ENCODE data around the gene STPG3.

STPG3 gene

GRCh38 chr9:137222190-137223077 is 28.7 kb upstream of the STPG3 start, which contains the start of gene RNF208:
Gene RNF208 (minus strand): TSS chr9:137222240. CDS start chr9:137221212, 1,028 bp downstream.
- no peak for DNase-seq (ENCODE audit: low read depth)

- peak; percentile 96 for DNase-seq (ENCODE audit: low read depth)
Observed at GRCh38 chr9:137223078-137223970, 27.8 kb upstream of the STPG3 start.

- no peak for DNase-seq (ENCODE audit: low read depth)
Observed at GRCh38 chr9:137224830-137225694, 26.0 kb upstream of the STPG3 start, which contains the start of gene CYSRT1. Gene CYSRT1 (plus strand): TSS chr9:137225174. CDS start chr9:137225622, 448 bp downstream.

GRCh38 chr9:137225699-137226331 is 25.3 kb upstream of the STPG3 start:
- DNase-seq (ENCODE audit: low read depth), result no peak

GRCh38 chr9:137226338-137227053 is 24.6 kb upstream of the STPG3 start:
- no peak for DNase-seq (ENCODE audit: low read depth)

- DNase-seq (ENCODE audit: low read depth), result peak; percentile 70
Observed at GRCh38 chr9:137227054-137227852, 23.8 kb upstream of the STPG3 start, which contains the start of gene RNF224. Gene RNF224 (plus strand): TSS chr9:137227502. CDS start chr9:137228336, 834 bp downstream.

- no peak for DNase-seq (ENCODE audit: low read depth)
Observed at GRCh38 chr9:137227853-137228505, 23.1 kb upstream of the STPG3 start.

GRCh38 chr9:137228506-137228967 is 22.5 kb upstream of the STPG3 start:
- no peak for DNase-seq (ENCODE audit: low read depth)

- DNase-seq (ENCODE audit: low read depth), result no peak
Observed at GRCh38 chr9:137228968-137229896, 21.9 kb upstream of the STPG3 start.

- no peak for DNase-seq (ENCODE audit: low read depth)
Observed at GRCh38 chr9:137229903-137230704, 21.0 kb upstream of the STPG3 start.

- no peak for DNase-seq (ENCODE audit: low read depth)
Observed at GRCh38 chr9:137230705-137231371, 20.2 kb upstream of the STPG3 start, which contains the start of gene SLC34A3. Gene SLC34A3 (plus strand): TSS chr9:137230901. CDS start chr9:137231703, 802 bp downstream.

- DNase-seq (ENCODE audit: low read depth), result no peak
Observed at GRCh38 chr9:137231372-137232039, 19.6 kb upstream of the STPG3 start.

GRCh38 chr9:137232101-137232500 is 19.0 kb upstream of the STPG3 start:
- no peak for DNase-seq (ENCODE audit: low read depth)

GRCh38 chr9:137232510-137232909 is 18.6 kb upstream of the STPG3 start:
- no peak for DNase-seq (ENCODE audit: low read depth)

GRCh38 chr9:137233143-137233980 is 17.7 kb upstream of the STPG3 start:
- DNase-seq (ENCODE audit: low read depth), result no peak

Measured in stimulated activated CD8-positive, alpha-beta memory T cell treated with anti-CD3 and anti-CD28 coated beads, Interleukin-15, amount 100 ng/mL, for 1 hour (primary cell).